ENCODE results near the gene BPTF. TPM values are rescaled to one million over a fixed set of nuclear protein-coding genes. Genes with fewer than 3 reads are reported as not detected.
"Not testable (repeated sequence)": the region's sequence is repeated elsewhere in the genome, so short reads cannot be mapped to it uniquely, and the experiment has no call there.

The BPTF gene
- total and polyA plus RNA-seq, 2 experiments from 2014 or later, result 15.6 to 26.9 TPM

DNA sequence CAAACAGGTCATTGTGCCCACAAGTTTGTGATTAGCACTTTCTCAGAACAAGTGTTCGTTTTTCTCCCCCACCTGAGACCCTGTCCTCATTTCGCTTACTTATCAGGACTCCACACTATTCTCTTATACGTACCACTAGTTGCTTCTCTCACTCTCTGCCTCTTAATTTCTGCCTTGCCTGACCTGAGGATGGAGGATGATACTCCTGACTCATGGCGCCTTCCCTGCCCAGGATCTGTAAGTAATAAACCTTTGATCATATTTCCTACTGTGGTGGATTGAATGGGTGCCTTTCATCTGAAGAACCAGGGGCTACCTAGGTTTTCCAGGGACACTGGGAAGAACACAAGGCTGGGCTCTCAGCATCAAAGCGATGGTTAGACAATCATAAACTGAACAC lies 39.8 kb upstream of the BPTF start:
- Histone ChIP-seq H3K9me3 (ENCODE audit: low read depth) (no peaks in the 10 kb centered on the region), H4K20me1 (ENCODE audit: insufficient read depth) (no peaks in the 10 kb centered on the region), H3K9me2 (ENCODE audit: insufficient read depth) (no peaks in the 10 kb centered on the region), H3K9ac (no peak overlapping the region), H3K4me1 (ENCODE audit: insufficient read depth) (no peaks in the 10 kb centered on the region), H2AFZ (no peak overlapping the region), H3K79me2 (ENCODE audit: insufficient read depth) (no peaks in the 10 kb centered on the region), H3K27ac (no peak overlapping the region), H3K27me3 (replicated peaks; ENCODE audit: insufficient read depth) (no peaks in the 10 kb centered on the region; the same call in 1 of the 2 replicates), H3K4me3 (no peak overlapping the region), H3F3A (ENCODE audit: insufficient read depth) (no peaks in the 10 kb centered on the region), H3K4me2 (ENCODE audit: unreplicated experiment) (no peak overlapping the region), H3K36me3 (ENCODE audit: low read depth) (no peaks in the 10 kb centered on the region)
- no peak for DNase-seq
- 54 to 56% methylated on average over 5 of the region's 5 CpGs for WGBS, 2 experiments (ENCODE audit: low coverage in 1 of 2, low lambda C conversion rate in 2 of 2, missing lambda C conversion rate in 2 of 2)
- TF ChIP-seq EZH2 (IDR thresholded peaks at IDR 0.05; ENCODE audit: insufficient read depth, poor library complexity, severe bottlenecking) (no peak), EZH2phosphoT487 (IDR thresholded peaks at IDR 0.05; ENCODE audit: insufficient read depth, low read depth) (no peak)
- in situ Hi-C loops (cut with MboI), result no loop called here

DNA sequence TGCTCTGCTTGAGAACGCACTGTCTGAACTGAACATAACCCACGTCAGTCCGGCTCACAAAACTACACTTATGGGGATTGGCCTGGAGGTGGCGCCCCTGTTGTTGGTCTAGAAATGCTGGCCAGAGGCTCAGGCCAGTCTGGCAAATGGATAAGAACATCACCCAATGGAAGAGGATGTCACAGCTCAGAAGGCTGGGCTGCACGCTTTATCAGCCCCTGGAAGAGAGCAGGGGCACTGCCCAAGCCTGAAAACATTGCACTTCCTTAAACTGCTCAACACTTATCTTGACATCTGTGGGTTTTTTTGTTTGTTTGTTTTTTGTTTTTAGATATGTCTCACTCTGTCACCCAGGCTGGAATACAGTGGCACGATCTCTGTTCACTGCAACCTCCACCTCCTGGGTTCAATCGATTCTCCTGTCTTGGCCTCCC lies 24.8 kb upstream of the BPTF start:
- no peak overlapping the region for H3K27ac ChIP-seq
- no peak overlapping the region for H3K4me2 ChIP-seq (ENCODE audit: unreplicated experiment)
- no peaks in the 10 kb centered on the region; the same call in 1 of the 2 replicates for H3K27me3 ChIP-seq (replicated peaks; ENCODE audit: insufficient read depth)
- in situ Hi-C loops (cut with MboI), result no loop called here
- no peaks in the 10 kb centered on the region for H3K79me2 ChIP-seq (ENCODE audit: insufficient read depth)
- no peaks in the 10 kb centered on the region for H4K20me1 ChIP-seq (ENCODE audit: insufficient read depth)
- no peak overlapping the region for H3K9ac ChIP-seq
- no peaks in the 10 kb centered on the region for H3K9me3 ChIP-seq (ENCODE audit: low read depth)
- WGBS, 2 experiments (ENCODE audit: low coverage in 1 of 2, low lambda C conversion rate in 2 of 2, missing lambda C conversion rate in 2 of 2), result 35 to 36% methylated on average over 7 of the region's 7 CpGs
- H3K4me3 ChIP-seq, result no peak overlapping the region
- no peak overlapping the region for H2AFZ ChIP-seq
- TF ChIP-seq EZH2phosphoT487 (IDR thresholded peaks at IDR 0.05; ENCODE audit: insufficient read depth, low read depth) (no peak), EZH2 (IDR thresholded peaks at IDR 0.05; ENCODE audit: insufficient read depth, poor library complexity, severe bottlenecking) (no peak)
- no peaks in the 10 kb centered on the region for H3K4me1 ChIP-seq (ENCODE audit: insufficient read depth)
- no peaks in the 10 kb centered on the region for H3K36me3 ChIP-seq (ENCODE audit: low read depth)
- H3K9me2 ChIP-seq (ENCODE audit: insufficient read depth), result no peaks in the 10 kb centered on the region
- peak; percentile 87 for DNase-seq
- no peaks in the 10 kb centered on the region for H3F3A ChIP-seq (ENCODE audit: insufficient read depth)

DNA sequence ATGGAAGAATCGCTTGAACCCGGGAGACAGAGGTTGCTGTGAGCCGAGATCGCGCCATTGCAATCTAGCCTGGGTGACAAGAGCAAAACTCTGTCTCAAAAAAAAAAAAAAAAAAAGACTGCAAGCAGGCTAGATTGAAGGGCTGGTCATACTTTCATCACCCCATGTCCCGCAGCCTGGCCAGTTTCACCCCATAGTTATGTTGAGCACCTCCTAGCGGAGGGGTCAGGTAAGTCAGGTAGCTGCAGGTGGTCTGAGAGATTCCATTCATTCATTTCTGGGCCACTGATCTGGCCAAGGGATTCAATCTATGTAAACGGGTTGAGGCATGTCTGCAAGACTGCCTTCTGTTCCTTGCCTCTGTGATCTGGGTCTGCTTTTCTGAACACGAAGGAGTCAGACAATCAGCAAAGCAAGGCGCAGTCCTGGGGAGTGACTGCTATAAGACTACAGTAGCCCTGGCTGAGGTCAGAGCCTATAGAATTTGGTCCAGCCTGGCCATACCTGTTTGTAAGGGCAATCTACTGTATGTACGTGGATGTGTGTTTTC lies 23.6 kb upstream of the BPTF start:
- Histone ChIP-seq H3K36me3 (ENCODE audit: low read depth) (no peaks in the 10 kb centered on the region), H3K9me2 (ENCODE audit: insufficient read depth) (no peaks in the 10 kb centered on the region), H3K4me1 (ENCODE audit: insufficient read depth) (no peaks in the 10 kb centered on the region), H3K4me2 (ENCODE audit: unreplicated experiment) (no peak overlapping the region), H3K27ac (no peak overlapping the region), H3K27me3 (replicated peaks; ENCODE audit: insufficient read depth) (no peaks in the 10 kb centered on the region), H3F3A (ENCODE audit: insufficient read depth) (no peaks in the 10 kb centered on the region), H3K4me3 (no peak overlapping the region), H3K9me3 (ENCODE audit: low read depth) (no peaks in the 10 kb centered on the region), H2AFZ (no peak overlapping the region), H3K9ac (no peak overlapping the region), H3K79me2 (ENCODE audit: insufficient read depth) (no peaks in the 10 kb centered on the region), H4K20me1 (ENCODE audit: insufficient read depth) (no peaks in the 10 kb centered on the region)
- no peak for DNase-seq
- in situ Hi-C loops (cut with MboI), result no loop called here
- TF ChIP-seq EZH2 (IDR thresholded peaks at IDR 0.05; ENCODE audit: insufficient read depth, poor library complexity, severe bottlenecking) (no peak), EZH2phosphoT487 (IDR thresholded peaks at IDR 0.05; ENCODE audit: insufficient read depth, low read depth) (no peak)
- 93 to 94% methylated on average over 11 of the region's 11 CpGs for WGBS, 2 experiments (ENCODE audit: low coverage in 1 of 2, low lambda C conversion rate in 2 of 2, missing lambda C conversion rate in 2 of 2)

DNA sequence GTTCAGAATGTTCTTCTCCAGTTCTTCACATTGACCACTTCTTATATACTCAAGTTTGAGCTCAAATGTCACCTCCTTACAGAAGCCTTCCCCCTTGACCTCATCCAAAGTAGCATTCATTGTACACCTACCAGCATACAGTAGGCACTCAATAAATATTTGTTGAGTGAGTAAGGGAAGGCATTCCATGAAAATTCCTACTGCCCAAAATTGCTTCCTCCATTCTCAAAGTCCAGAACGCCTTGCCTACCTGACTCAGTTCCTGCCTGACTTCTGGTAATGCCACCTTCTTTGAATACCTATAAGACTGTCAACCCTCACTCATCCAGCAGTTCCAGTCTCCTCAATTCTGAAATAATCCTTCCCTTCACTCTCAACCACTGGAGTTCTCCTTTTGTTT lies 14.8 kb upstream of the BPTF start:
- no peak overlapping the region for H2AFZ ChIP-seq
- H3K9ac ChIP-seq, result no peak overlapping the region
- H3K4me3 ChIP-seq, result no peak overlapping the region
- no peaks in the 10 kb centered on the region for H3K27me3 ChIP-seq (replicated peaks; ENCODE audit: insufficient read depth)
- TF ChIP-seq EZH2phosphoT487 (IDR thresholded peaks at IDR 0.05; ENCODE audit: insufficient read depth, low read depth), result no peak
- TF ChIP-seq EZH2 (IDR thresholded peaks at IDR 0.05; ENCODE audit: insufficient read depth, poor library complexity, severe bottlenecking), result no peak
- H3K9me2 ChIP-seq (ENCODE audit: insufficient read depth), result no peaks in the 10 kb centered on the region
- DNase-seq, result no peak
- H3F3A ChIP-seq (ENCODE audit: insufficient read depth), result no peaks in the 10 kb centered on the region
- H3K4me2 ChIP-seq (ENCODE audit: unreplicated experiment), result no peak overlapping the region
- in situ Hi-C loops (cut with MboI), result no loop called here
- H3K27ac ChIP-seq, result no peak overlapping the region
- H3K9me3 ChIP-seq (ENCODE audit: low read depth), result no peaks in the 10 kb centered on the region
- H4K20me1 ChIP-seq (ENCODE audit: insufficient read depth), result no peaks in the 10 kb centered on the region
- no peaks in the 10 kb centered on the region for H3K79me2 ChIP-seq (ENCODE audit: insufficient read depth)
- WGBS, 2 experiments (ENCODE audit: low coverage in 1 of 2, low lambda C conversion rate in 2 of 2, missing lambda C conversion rate in 2 of 2), result 29 to 47% methylated on average over 1 of the region's 1 CpG
- no peaks in the 10 kb centered on the region for H3K36me3 ChIP-seq (ENCODE audit: low read depth)
- H3K4me1 ChIP-seq (ENCODE audit: insufficient read depth), result no peaks in the 10 kb centered on the region

DNA sequence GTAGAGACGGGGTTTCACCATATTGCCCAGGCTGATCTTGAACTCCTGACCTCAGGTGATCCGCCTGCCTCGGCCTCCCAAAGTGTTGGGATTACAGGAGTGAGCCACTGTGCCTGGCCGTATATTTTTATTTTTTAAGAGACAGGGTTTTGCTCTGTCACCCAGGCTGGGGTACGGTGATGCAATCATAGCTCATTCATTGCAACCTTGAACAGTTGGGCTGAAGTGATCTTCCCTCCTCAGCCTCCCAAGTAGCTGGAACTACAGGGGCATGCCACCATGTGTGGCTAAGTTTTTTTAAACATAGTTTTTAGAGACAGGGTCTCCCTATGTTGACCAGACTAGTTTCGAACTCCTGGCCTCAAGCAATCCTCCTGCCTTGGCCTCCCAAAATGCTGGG lies 12.9 kb upstream of the BPTF start:
- H2AFZ ChIP-seq; H3K4me2 ChIP-seq (ENCODE audit: unreplicated experiment); in situ Hi-C loops (cut with MboI); H3K27ac ChIP-seq; H3K9me2 ChIP-seq (ENCODE audit: insufficient read depth); DNase-seq; H3F3A ChIP-seq (ENCODE audit: insufficient read depth); H3K79me2 ChIP-seq (ENCODE audit: insufficient read depth); H3K9me3 ChIP-seq (ENCODE audit: low read depth); H3K4me1 ChIP-seq (ENCODE audit: insufficient read depth); H3K9ac ChIP-seq; H3K4me3 ChIP-seq; H4K20me1 ChIP-seq (ENCODE audit: insufficient read depth); H3K36me3 ChIP-seq (ENCODE audit: low read depth); H3K27me3 ChIP-seq (replicated peaks; ENCODE audit: insufficient read depth): not testable (repeated sequence)
- WGBS, 2 experiments (ENCODE audit: low coverage in 1 of 2, low lambda C conversion rate in 2 of 2, missing lambda C conversion rate in 2 of 2), result 85 to 89% methylated on average over 6 of the region's 6 CpGs

Measured in GM23248 (cell line).